NCI-H345 (cell line): ENCODE data around the gene BID.

Experiments used
- DNase-seq: peaks from one replicate; lab custom pipeline; 2025; lab: John Stamatoyannopoulos, UW

Gene BID

GRCh38 chr22:17774206-17774925 lies at the start of gene BID:
Gene BID, minus strand, starts transcription at chr22:17774469. Its CDS starts 24,353 bp downstream, at chr22:17750116.
- peak; percentile 6 for DNase-seq

DNA sequence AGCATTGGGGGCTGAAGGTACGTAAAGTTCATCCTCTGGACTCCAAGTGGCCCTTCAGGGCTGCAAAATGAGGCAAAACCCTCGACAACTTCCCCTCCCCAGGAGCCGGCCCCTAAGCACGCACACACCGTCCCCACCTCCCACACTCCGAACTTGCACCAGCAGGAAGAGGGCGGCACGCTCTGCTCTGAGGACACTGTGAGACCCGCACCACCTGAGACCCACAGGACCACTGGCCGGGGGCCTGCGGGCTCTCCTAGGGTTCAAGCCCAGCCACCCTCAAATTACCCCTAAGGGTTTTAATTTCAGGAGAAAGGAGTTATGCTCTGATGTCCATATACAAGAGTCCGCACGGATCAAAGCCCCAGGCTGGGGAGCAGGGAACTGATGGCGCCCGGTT lies 49.7 kb upstream of the BID start:
- no peak for DNase-seq

- DNase-seq = no peak
Observed at GRCh38 chr22:17823226-17823625, 49.0 kb upstream of the BID start.

GRCh38 chr22:17822087-17822486 lies 47.8 kb upstream of the BID start:
- DNase-seq = no peak

DNA sequence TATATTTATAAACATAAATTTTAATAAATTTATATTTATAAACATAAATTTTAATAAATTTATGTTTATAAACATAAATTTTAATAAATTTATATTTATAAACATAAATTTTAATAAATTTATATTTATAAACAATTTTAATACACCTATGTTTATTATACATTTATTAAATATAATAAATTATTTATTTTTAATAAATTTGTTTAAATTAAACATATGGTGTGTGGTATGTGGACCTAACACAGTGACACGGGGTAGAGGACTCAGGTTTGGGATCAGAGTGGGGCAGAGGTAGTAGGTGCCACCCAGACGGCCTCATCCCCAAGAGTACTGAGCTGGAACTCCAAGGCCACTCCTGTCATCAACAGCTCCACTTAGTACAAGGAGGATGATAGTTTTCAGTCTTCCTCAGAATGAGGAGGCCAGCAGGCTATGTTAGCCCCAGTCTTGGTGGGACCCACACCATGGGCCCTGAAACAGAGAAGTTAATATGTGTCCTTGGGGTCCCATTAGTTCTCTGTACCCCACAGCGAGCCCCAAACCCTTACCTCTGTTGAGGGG lies 46.7 kb upstream of the BID start:
- no peak for DNase-seq

GRCh38 chr22:17818649-17819048 lies 44.4 kb upstream of the BID start:
- DNase-seq = no peak

DNA sequence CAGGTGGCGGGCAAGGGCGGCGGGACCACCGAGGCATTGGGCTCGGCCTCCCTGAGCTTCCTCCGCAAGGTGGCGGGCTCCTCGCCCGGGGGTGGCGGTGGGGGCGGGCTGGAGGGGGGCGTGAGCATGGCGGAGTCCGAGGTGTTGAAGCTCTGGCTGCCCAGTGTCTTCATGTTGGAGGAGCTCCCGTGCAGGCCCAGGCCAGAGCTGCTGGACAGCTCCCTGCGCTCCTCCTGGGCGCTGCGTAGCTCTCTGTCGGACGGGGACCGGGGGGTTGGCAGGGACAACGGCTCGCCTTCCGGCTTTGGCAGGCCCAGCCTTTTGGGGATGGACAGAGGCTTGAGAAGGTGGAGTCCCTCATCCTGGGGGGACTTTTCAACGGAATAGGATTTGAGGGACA lies 43.9 kb upstream of the BID start:
- DNase-seq = no peak

- no peak for DNase-seq
Observed at GRCh38 chr22:17817511-17818065, 43.3 kb upstream of the BID start.

DNA sequence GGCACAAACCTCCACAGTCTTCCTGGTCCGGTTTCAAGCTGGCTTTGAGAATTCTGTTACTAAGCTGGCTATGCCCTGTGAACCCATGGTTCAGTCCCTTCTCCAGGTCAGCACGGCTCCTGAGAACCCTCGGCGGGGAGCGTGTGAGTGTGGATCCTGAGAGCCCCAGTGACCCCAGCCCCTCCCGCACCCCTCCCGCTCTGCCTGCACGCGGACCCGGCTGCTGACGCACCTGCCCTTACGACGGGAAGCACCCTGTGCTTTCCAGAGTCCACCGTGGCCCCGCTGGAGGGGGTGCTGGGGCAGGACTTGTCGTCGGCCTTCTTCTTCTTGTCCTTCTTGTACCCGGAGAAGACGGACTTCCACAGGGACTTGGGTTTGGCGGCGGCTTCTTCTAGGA lies 42.8 kb upstream of the BID start:
- no peak for DNase-seq

DNA sequence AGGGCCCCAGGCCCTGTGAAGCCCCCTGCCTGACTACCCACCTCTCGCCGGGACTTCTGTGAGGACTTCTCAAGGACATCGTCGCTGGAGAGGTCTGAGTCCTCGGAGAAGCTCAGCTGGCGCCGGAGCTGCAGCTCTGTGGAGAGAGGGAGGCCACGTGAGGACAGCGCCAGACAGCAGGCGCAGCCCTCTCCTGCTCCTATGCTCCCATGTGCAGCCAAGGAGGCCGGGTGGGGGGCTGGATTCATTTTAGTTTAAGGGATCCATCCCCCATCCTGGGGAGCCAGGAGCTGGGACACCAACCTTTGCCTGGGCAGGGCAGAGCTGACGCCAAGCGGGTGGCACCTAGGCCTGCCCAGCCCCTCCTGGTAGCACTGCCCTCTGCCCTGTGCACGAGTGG lies 42.4 kb upstream of the BID start:
- no peak for DNase-seq

GRCh38 chr22:17815703-17816254 lies 41.5 kb upstream of the BID start:
- DNase-seq = no peak

DNA sequence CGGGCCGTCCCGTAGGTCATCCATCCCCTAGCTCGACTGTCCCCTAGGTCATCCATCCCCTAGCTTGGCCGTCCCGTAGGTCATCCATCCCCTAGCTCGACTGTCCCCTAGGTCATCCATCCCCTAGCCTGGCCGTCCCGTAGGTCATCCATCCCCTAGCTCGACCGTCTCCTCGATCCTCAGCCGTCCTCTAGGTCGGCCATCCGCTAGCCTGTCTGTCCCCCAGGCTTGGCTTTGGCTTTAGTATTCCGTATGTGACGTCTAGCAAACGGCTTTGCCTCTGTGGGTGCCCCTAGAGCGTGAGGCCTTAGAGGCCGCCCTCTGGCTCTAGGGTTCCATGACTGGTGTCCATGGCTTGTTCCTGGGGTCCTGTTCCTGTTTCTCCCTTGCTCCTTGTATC lies 40.6 kb upstream of the BID start:
- no peak for DNase-seq

DNA sequence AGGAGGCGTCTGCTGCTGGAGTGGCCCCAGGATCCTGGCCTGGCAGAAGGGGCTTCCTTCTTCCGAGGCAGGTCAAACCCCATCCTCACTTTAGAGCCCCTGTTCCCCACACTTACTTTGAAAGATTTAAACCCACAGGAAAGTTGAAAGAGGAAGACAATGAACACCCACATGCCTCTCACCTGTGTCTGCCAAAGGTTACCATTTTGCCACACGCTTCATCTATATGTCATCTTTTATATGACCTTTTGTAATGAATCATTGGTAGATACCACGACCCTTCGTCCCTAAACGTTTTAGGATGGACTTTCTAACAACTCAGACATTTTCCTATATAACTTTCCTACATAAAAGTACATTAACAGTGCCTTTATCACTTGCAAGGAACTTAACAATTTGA lies 39.8 kb upstream of the BID start:
- DNase-seq = no peak

DNA sequence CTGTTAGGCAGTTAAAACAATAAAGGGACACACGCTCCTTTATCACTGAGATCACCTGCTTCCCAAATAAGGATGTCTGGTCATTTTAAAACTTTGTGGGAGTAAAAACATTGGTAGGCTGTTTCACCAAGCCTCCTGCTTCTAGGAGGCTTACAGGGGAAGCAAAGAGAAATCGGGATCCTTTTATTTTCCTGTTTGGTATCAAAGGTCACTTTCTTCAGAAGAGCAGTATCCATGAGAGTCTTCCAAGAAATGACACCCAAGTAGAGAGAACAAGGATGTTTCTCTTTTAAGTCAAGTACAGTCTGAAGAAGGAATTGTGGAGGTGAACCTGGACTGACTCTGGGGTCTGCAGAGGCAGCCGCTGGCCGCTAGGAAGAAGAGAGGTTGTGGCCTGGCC lies 36.9 kb upstream of the BID start:
- no peak for DNase-seq

GRCh38 chr22:17810570-17811116 lies 36.4 kb upstream of the BID start:
- no peak for DNase-seq

DNA sequence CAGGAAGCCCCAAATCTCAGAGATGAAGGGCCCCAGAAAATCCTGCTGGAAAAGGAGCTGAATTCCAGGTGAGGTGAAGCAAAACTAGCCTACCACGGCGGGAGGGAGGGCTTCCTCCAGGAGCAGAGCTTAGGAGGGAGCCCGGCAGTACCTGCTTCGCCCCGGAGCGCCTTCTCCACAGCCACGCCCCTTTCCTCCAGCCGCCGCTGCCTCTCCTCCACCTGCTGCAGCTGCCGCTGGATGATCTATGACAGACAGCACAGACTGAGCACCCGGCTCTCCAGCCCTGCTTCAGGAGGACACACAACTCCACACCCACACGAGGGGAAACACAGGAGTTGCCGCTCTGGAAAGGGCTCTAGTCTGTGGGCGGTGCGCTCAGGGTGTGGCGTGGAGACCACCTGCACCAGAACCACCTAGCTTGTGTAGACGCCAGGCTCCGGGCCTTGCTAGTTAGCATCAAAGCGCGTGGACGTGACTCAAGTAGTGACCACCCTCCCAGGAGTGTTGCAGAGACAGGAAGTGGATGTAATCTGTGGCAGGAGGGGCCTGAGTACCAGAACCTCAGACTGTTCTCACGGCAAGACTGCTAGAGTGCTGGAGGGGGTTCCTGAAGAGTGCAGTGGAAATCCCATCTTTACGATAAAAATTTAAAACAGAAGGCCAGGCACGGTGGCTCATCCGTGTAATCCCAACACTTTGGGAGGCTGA lies 34.6 kb upstream of the BID start:
- DNase-seq = no peak

- peak; percentile 5 for DNase-seq
Observed at GRCh38 chr22:17807578-17808410, 33.5 kb upstream of the BID start.

GRCh38 chr22:17807086-17807485 lies 32.8 kb upstream of the BID start:
- no peak for DNase-seq

DNA sequence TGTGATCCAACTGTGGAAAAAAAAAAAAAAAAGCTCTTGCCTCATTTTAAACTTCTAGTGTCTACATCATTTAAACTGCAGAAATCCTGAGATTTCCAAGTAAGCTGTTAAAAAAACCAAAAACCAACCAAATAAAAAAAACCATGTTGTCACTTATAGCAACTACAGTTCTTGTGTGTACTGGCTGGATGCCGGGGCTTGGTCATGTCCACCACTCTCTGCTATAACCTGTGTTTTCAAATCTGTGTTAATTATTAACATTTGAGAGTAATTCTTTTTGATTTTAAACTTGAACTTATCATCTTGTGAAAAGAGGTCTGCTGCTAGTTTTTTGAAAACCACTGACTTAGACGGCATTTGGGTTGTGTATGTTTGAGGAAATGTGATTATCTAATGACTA lies 32.2 kb upstream of the BID start:
- DNase-seq = no peak

DNA sequence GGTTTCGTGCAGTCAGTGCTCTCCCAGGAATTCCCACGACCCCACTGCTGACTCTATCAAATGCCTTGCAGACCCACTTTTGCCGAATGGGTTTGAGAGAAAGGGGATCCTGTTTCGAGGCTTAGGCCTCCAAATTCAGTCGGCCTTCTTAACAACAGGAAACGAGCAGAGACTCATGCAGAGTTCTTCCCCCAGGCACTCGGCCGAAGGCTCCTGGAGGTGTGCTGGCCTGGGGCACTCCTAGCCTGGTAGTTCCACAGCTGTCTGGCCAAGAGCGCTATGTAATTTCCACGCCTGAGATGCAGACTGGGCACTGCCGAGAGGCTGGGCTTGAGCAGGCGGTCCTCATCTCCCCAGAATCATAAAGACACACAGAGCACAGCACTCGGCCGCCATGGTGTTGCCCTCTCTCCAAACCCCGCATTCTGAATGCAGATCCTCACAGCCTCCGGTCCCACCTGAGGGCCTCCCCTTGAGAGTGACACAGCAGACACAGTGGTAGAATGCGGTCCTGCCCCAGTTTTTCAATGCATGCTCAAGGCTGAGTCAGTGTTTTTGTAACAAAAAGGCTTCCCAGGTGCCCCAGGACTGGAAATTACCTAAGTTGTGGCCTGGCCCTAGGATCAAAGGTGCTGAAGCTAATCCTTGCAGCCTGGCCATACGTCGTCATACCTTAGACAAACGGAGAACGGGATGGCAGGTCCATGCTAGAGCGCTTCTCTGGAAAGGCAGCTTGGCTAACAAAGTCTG lies 30.2 kb upstream of the BID start:
- no peak for DNase-seq
